K562 (cell line): ENCODE results near the gene RALGAPB. TPM values are rescaled to one million over a fixed set of nuclear protein-coding genes. Genes with fewer than 3 reads are reported as not detected.

ENCODE experiments used
- ARID4B ChIP-seq: sonication (generic); formaldehyde crosslinking; IDR thresholded peaks from 2 replicates; pipeline ENCODE4 v1.8.0; 2022; ENCODE audit warnings: mild to moderate bottlenecking, missing genetic modification reagents
- CBX1 ChIP-seq: sonication (generic); IDR thresholded peaks from 2 replicates; pipeline ENCODE4 v1.6.1; 2016; ENCODE audit warnings: antibody characterized with exemption, low read depth, mild to moderate bottlenecking
- CEBPZ ChIP-seq: fragments of 150-350 bp; IDR thresholded peaks from 2 replicates; pipeline ENCODE4 v1.6.1; 2014; ENCODE audit warnings: low read depth, mild to moderate bottlenecking, low read length, borderline replicate concordance
- FOXJ2 ChIP-seq: fragments of 200-800 bp; sonication (Bioruptor generic); IDR thresholded peaks from 2 replicates; pipeline ENCODE4 v1.6.1; 2016; ENCODE audit warnings: missing genetic modification characterization, missing compliant biosample characterization
- HES1 ChIP-seq: fragments of 450-650 bp; IDR thresholded peaks from 2 replicates; pipeline ENCODE4 v1.6.1; 2016; ENCODE audit warnings: low read depth, mild to moderate bottlenecking, moderate library complexity
- HNRNPL ChIP-seq: fragments of 200-400 bp; formaldehyde crosslinking; IDR thresholded peaks from 2 replicates; pipeline ENCODE4 v1.6.1; 2017; ENCODE audit warnings: low read depth, mild to moderate bottlenecking, low read length
- KDM1A ChIP-seq, 2 experiments: fragments of 450-650 bp; IDR thresholded peaks; 2 replicates each; pipeline ENCODE4 v1.6.1; 2016; ENCODE audit warnings: mild to moderate bottlenecking in 2 of 2
- NCOR1 ChIP-seq: fragments of 450-650 bp; IDR thresholded peaks from 2 replicates; pipeline ENCODE4 v1.6.1; 2016; ENCODE audit warnings: mild to moderate bottlenecking, moderate library complexity
- SIRT6 ChIP-seq: IDR thresholded peaks from one replicate; pipeline ENCODE4 v1.6.1; 2012; ENCODE audit warnings: low read depth, mild to moderate bottlenecking, control low read depth, inconsistent platforms, low read length, moderate library complexity
- SMAD4 ChIP-seq: fragments of 250-450 bp; sonication (Bioruptor Pico); conservative IDR thresholded peaks from 2 replicates; pipeline ENCODE4 v1.8.0; 2021; ENCODE audit warnings: inconsistent platforms, mild to moderate bottlenecking, moderate library complexity
- SREBF1 ChIP-seq: fragments of 150-350 bp; IDR thresholded peaks from 2 replicates; pipeline ENCODE4 v1.6.1; 2014; ENCODE audit warnings: antibody characterized with exemption, low read depth, low read length, borderline replicate concordance
- TBL1XR1 ChIP-seq, 2 experiments: IDR thresholded peaks; 2 replicates each; pipeline ENCODE4 v1.6.1; 2012; ENCODE audit warnings: improper control_type of control experiment in 2 of 2, low read length in 2 of 2, mild to moderate bottlenecking in 1 of 2
- TBP ChIP-seq: optimal IDR thresholded peaks from 2 replicates; pipeline ENCODE3; 2011; ENCODE audit warnings: low read depth, low read length, improper control_type of control experiment
- ZBTB26 ChIP-seq: fragments of 450-650 bp; formaldehyde crosslinking; IDR thresholded peaks from 2 replicates; pipeline ENCODE4 v1.4.0; 2022; ENCODE audit warnings: missing genetic modification characterization
- ZNF75A ChIP-seq: fragments of 450-650 bp; formaldehyde crosslinking; IDR thresholded peaks from 2 replicates; pipeline ENCODE4 v1.4.0; 2020; ENCODE audit warnings: mild to moderate bottlenecking
- ZNF766 ChIP-seq: fragments of 200-800 bp; sonication (Bioruptor generic); conservative IDR thresholded peaks from 2 replicates; pipeline ENCODE4 v1.6.1; 2016; ENCODE audit warnings: missing genetic modification characterization, missing compliant biosample characterization
- polyA plus RNA-seq, 8 experiments: library from polyadenylated mRNA; depleted of rRNA in 4 of 8; stranded (reverse) in 5 of 8; unstranded in 3 of 8; fragments of >200 nt; fragmentation: Nextera tagmentation in 2 of 8; fragmentation: Illumina TruSeq in 1 of 8; extraction: Ambion mirVana in 2 of 8; extraction: Trizol in 1 of 8; gene quantifications; 2 replicates each; pipeline versions ENCODE4 v1.2.1 to v1.2.3, GENCODE V29; 2011 to 2014; ENCODE audit warnings: inconsistent platforms in 1 of 8, missing spikeins in 1 of 8
- total RNA-seq, 7 experiments: library from RNA; depleted of rRNA in 6 of 7; stranded (reverse); fragments of >200 nt in 6 of 7; fragmentation: Illumina TruSeq in 2 of 7; extraction: Trizol in 2 of 7; gene quantifications; 2 replicates each; pipeline versions ENCODE4 v1.2.1 to v1.2.3, GENCODE V29; 2011 to 2021; ENCODE audit warnings: low replicate concordance in 1 of 7

Gene RALGAPB
- total and polyA plus RNA-seq, 9 of the 15 experiments (the other 6 are each of a cell fraction or from before 2014, with no cell fraction given) = 4.3 to 25.6 (median 13.6) TPM

GRCh38 chr20:38446441-38447209, 26.0 kb upstream of the RALGAPB start (continued):
- TF ChIP-seq ARID4B (CRISPR knock-in tag) (peak; percentile 76), NCOR1 (peak; percentile 48; the same call in 1 of the 2 replicates), CEBPZ (no peak), TBL1XR1 (IDR thresholded peaks at IDR 0.05; ENCODE audit: low read length in 2 of 2) (peak; percentile 66 to 87; a peak in 3 of 4 replicates), CBX1 (peak; percentile 92), HES1 (no peak), TBP (peak; percentile 94), ZNF75A (CRISPR knock-in tag) (no peak), HNRNPL (no peak), ZBTB26 (CRISPR knock-in tag) (no peak), KDM1A (IDR thresholded peaks at IDR 0.05) (peak in 1 of 2 experiments; percentile 14; a peak in 1 of 4 replicates), SIRT6 (no peak), ZNF766 (no peak), SMAD4 (CRISPR knock-in tag) (peak; percentile 76), FOXJ2 (no peak), SREBF1 (0 out of 2 replicates have a peak, but pooled peaks have one; percentile 68)
